ENCODE measurements around the gene PCOLCE2. TPM values are rescaled to one million over a fixed set of nuclear protein-coding genes. Genes with fewer than 3 reads are reported as not detected.

Gene PCOLCE2
- total RNA-seq, 1 donor = 21.4 TPM

GRCh38 chr3:142929109-142929508 is 40.2 kb upstream of the PCOLCE2 start:
- Histone ChIP-seq H3K4me1 (ENCODE audit: insufficient read depth, low read length) (no peaks in the 10 kb centered on the region), H2AFZ (ENCODE audit: low read length) (no peak overlapping the region), H3K27me3 (ENCODE audit: insufficient read depth, low read length) (peaks cover 2% of the 10 kb centered on the region), H3K36me3 (ENCODE audit: insufficient read depth, low read length) (no peaks in the 10 kb centered on the region), H4K20me1 (ENCODE audit: insufficient read depth, low read length) (no peaks in the 10 kb centered on the region), H3K9me3 (ENCODE audit: low read depth, low read length) (no peaks in the 10 kb centered on the region), H3K4me2 (ENCODE audit: insufficient read depth, low read length) (no peak overlapping the region), H3K27ac (ENCODE audit: low read depth, low read length) (no peak overlapping the region), H3K4me3 (ENCODE audit: insufficient read depth, low read length) (no peak overlapping the region), H3K79me2 (ENCODE audit: insufficient read depth, low read length) (no peaks in the 10 kb centered on the region)
- no peak for DNase-seq (ENCODE audit: insufficient read length, low spot score, missing footprints)
- peak; percentile 72 for TF ChIP-seq CTCF (IDR thresholded peaks at IDR 0.05; ENCODE audit: extremely low read depth, low read depth, low read length)

GRCh38 chr3:142926368-142926944 is 37.6 kb upstream of the PCOLCE2 start:
- Histone ChIP-seq H3K4me1 (ENCODE audit: insufficient read depth, low read length) (no peaks in the 10 kb centered on the region), H3K79me2 (ENCODE audit: insufficient read depth, low read length) (no peaks in the 10 kb centered on the region), H3K4me2 (ENCODE audit: insufficient read depth, low read length) (no peak overlapping the region), H3K9me3 (ENCODE audit: low read depth, low read length) (no peaks in the 10 kb centered on the region), H2AFZ (ENCODE audit: low read length) (no peak overlapping the region), H4K20me1 (ENCODE audit: insufficient read depth, low read length) (no peaks in the 10 kb centered on the region), H3K27me3 (ENCODE audit: insufficient read depth, low read length) (peaks cover 2% of the 10 kb centered on the region), H3K4me3 (ENCODE audit: insufficient read depth, low read length) (no peak overlapping the region), H3K27ac (ENCODE audit: low read depth, low read length) (no peak overlapping the region), H3K36me3 (ENCODE audit: insufficient read depth, low read length) (no peaks in the 10 kb centered on the region)
- no peak for TF ChIP-seq CTCF (IDR thresholded peaks at IDR 0.05; ENCODE audit: extremely low read depth, low read depth, low read length)
- DNase-seq (ENCODE audit: insufficient read length, low spot score, missing footprints) = no peak

- peaks cover 2% of the 10 kb centered on the region for H3K27me3 ChIP-seq (ENCODE audit: insufficient read depth, low read length)
- H3K4me1 ChIP-seq (ENCODE audit: insufficient read depth, low read length) = no peaks in the 10 kb centered on the region
- H3K27ac ChIP-seq (ENCODE audit: low read depth, low read length) = no peak overlapping the region
- no peak overlapping the region for H3K4me3 ChIP-seq (ENCODE audit: insufficient read depth, low read length)
- no peak for TF ChIP-seq CTCF (IDR thresholded peaks at IDR 0.05; ENCODE audit: extremely low read depth, low read depth, low read length)
- H3K79me2 ChIP-seq (ENCODE audit: insufficient read depth, low read length) = no peaks in the 10 kb centered on the region
- H3K36me3 ChIP-seq (ENCODE audit: insufficient read depth, low read length) = no peaks in the 10 kb centered on the region
- H2AFZ ChIP-seq (ENCODE audit: low read length) = peak overlapping the region; percentile 14
- H4K20me1 ChIP-seq (ENCODE audit: insufficient read depth, low read length) = no peaks in the 10 kb centered on the region
- H3K4me2 ChIP-seq (ENCODE audit: insufficient read depth, low read length) = no peak overlapping the region
- H3K9me3 ChIP-seq (ENCODE audit: low read depth, low read length) = no peaks in the 10 kb centered on the region
- no peak for DNase-seq (ENCODE audit: insufficient read length, low spot score, missing footprints)
Observed at GRCh38 chr3:142925140-142925539, 36.3 kb upstream of the PCOLCE2 start.

- Histone ChIP-seq H4K20me1 (ENCODE audit: insufficient read depth, low read length) (no peaks in the 10 kb centered on the region), H3K4me1 (ENCODE audit: insufficient read depth, low read length) (no peaks in the 10 kb centered on the region), H3K27ac (ENCODE audit: low read depth, low read length) (no peak overlapping the region), H3K4me2 (ENCODE audit: insufficient read depth, low read length) (no peak overlapping the region), H2AFZ (ENCODE audit: low read length) (no peak overlapping the region), H3K4me3 (ENCODE audit: insufficient read depth, low read length) (no peak overlapping the region), H3K9me3 (ENCODE audit: low read depth, low read length) (no peaks in the 10 kb centered on the region), H3K27me3 (ENCODE audit: insufficient read depth, low read length) (peaks cover 2% of the 10 kb centered on the region), H3K79me2 (ENCODE audit: insufficient read depth, low read length) (no peaks in the 10 kb centered on the region), H3K36me3 (ENCODE audit: insufficient read depth, low read length) (no peaks in the 10 kb centered on the region)
- TF ChIP-seq CTCF (IDR thresholded peaks at IDR 0.05; ENCODE audit: extremely low read depth, low read depth, low read length) = no peak
- no peak for DNase-seq (ENCODE audit: insufficient read length, low spot score, missing footprints)
Observed at GRCh38 chr3:142923694-142924093, 34.8 kb upstream of the PCOLCE2 start.

Data from osteoblast (primary cell).